SK-N-SH treated with all-trans-retinoic acid at 6 μM for 48 hours (cell line): ENCODE results near the gene WDR59.

Experiments
- ARNTL ChIP-seq: fragments of 450-650 bp; formaldehyde crosslinking; IDR thresholded peaks from 2 replicates; pipeline ENCODE4 v1.5.0; 2020; ENCODE audit warnings: low read depth, mild to moderate bottlenecking, moderate library complexity, borderline replicate concordance
- BACH2 ChIP-seq: fragments of 250-450 bp; sonication (Bioruptor Pico); IDR thresholded peaks from 2 replicates; pipeline ENCODE4 v1.9.0; 2021; ENCODE audit warnings: mild to moderate bottlenecking, borderline replicate concordance
- CREB5 ChIP-seq: fragments of 250-450 bp; sonication (Bioruptor Pico); IDR thresholded peaks from 2 replicates; pipeline ENCODE4 v1.5.1; 2020; ENCODE audit warnings: low read depth, mild to moderate bottlenecking, moderate library complexity
- PATZ1 ChIP-seq: fragments of 250-450 bp; sonication (Bioruptor Pico); IDR thresholded peaks from 2 replicates; pipeline ENCODE4 v1.8.0; 2020; ENCODE audit warnings: mild to moderate bottlenecking, moderate library complexity, borderline replicate concordance
- TCF4 ChIP-seq: fragments of 250-450 bp; sonication (Bioruptor Pico); IDR thresholded peaks from 2 replicates; pipeline ENCODE4 v1.8.0; 2021; ENCODE audit warnings: mild to moderate bottlenecking, moderate library complexity, borderline replicate concordance
- TSHZ2 ChIP-seq: fragments of 250-450 bp; sonication (Bioruptor Pico); IDR thresholded peaks from 2 replicates; pipeline ENCODE4 v1.5.0; 2020; ENCODE audit warnings: mild to moderate bottlenecking, moderate library complexity
- ZNF70 ChIP-seq: fragments of 450-650 bp; formaldehyde crosslinking; IDR thresholded peaks from 2 replicates; pipeline ENCODE4 v1.5.0; 2020; ENCODE audit warnings: mild to moderate bottlenecking, moderate library complexity
- ZNF8 ChIP-seq: fragments of 450-650 bp; formaldehyde crosslinking; IDR thresholded peaks from 2 replicates; pipeline ENCODE4 v1.5.0; 2020; ENCODE audit warnings: mild to moderate bottlenecking, moderate library complexity

GRCh38 chr16:74837056-74837455, 147.9 kb downstream of the WDR59 start:
- TF ChIP-seq PATZ1 (CRISPR knock-in tag) (no peak), TSHZ2 (no peak), TCF4 (CRISPR knock-in tag) (no peak), ARNTL (no peak), CREB5 (CRISPR knock-in tag) (no peak), ZNF8 (CRISPR knock-in tag) (no peak), BACH2 (CRISPR knock-in tag) (no peak), ZNF70 (CRISPR knock-in tag) (no peak)
